CD4-positive, alpha-beta T cell treated with Interleukin-17A for 4 hours (primary cell): ENCODE data around the gene ABCG5.

ENCODE experiments used
- DNase-seq: peaks from one replicate; pipeline ENCODE4 v3.0.0-alpha.2; 2020; ENCODE audit warnings: mixed read lengths

Gene ABCG5

DNA sequence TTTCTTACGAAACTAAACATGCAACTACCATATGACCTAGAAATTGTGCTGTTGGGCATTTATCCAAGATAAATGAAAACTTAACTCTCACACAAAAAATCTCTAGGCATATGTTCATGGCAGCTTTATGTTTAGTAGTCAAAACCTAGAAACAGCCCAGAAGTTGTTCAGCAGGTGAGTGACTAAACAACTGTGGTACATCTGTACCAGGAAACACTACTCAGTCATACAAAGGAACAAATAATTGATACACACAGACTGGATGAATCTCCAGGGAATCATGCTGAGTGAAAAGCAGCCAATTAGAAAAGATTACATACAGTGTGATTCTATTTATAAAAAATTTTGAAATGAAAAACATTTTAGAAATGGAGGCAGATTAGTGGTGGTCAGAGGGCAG is 35.5 kb downstream of the ABCG5 start:
- DNase-seq = no peak

DNA sequence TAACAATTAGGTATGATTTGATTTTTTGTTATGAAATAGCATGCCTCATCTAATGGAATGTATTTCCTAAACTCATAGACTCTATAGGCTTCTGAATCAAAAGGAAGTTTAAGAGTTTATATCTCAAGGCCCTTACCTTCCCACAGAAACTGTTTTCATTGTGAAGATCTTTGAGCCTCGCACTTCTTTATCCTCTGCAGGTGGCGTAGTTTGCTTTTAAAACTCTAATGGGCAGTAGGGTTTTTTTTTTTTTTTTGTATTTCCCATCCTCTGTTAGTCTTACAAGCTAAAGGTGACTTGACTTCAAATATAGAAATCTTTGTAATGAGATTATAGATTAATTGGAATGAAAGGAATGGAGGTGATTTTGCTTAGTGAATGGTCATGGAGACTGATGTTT is 36.5 kb downstream of the ABCG5 start:
- no peak for DNase-seq

DNA sequence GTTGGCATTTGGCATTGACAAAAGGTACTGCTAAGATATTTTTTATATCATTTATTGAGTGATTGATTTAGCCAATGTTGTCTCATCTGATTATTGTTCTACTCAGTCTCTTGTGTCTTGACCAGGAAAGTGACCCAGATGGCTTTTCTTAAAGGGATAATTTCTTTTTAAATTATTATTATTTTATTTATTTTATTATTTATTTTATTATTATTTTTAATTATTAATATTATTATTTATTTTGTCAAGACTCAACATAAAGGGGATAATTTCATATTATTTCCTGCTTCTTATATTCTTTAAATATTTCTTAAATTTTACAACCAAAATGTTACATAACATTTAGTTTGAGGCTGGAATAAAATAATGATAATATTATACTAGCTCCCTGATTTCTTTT is 37.7 kb downstream of the ABCG5 start:
- no peak for DNase-seq

DNA sequence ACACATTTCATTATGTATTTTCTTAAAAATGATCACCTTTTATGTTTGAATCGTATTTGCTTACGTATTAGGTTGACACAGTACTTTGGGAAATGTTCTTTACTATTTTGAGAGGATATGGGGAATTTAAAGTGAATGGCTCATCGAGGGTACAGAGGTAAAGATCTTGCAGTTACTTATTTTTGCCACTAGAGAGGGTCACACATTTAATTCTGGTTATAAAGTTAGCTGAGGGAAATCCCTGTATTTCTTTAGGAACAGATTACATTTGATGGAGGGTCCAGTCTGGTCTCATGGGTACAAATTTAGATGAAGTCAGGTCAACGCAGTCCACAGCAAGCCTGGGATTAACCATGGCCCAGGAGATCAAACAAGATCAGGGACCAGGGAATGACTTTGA is 40.3 kb downstream of the ABCG5 start:
- DNase-seq = no peak

DNA sequence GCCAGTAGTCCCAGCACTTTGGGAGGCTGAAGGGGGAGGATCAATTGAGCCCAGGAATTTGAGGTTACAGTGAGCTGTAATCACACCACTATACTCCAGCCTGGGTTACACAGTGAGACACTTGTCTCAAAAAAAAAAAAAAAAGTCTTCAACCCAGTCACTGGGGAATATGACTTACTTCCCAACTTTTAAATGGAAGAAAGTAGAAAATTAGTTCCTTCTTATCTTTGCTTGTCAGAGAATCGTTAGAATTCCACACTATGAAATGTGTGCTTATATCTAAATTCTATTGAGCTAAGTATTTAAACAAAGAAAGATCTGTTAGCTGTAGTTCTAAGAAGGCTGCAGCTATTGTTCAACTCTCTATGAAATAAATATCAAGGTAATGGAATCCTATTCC is 42.4 kb downstream of the ABCG5 start:
- no peak for DNase-seq

DNA sequence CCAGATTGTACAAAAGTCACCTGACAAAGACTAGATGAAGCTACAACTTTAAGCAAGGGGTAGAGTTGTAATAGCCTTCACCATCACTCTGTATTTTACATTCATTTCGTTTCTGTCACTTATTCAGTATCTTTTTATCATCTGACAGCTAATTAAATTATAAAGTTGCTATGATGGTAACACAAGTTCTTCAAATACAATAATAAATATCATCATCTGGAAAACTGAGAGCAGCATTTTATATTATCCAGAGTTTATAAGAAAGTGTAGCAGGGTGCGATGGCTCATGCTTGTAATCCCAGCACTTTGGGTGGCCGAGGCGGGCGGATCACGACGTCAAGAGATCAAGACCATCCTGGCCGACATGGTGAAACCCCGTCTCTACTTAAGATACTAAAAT is 43.7 kb downstream of the ABCG5 start:
- DNase-seq = no peak

DNA sequence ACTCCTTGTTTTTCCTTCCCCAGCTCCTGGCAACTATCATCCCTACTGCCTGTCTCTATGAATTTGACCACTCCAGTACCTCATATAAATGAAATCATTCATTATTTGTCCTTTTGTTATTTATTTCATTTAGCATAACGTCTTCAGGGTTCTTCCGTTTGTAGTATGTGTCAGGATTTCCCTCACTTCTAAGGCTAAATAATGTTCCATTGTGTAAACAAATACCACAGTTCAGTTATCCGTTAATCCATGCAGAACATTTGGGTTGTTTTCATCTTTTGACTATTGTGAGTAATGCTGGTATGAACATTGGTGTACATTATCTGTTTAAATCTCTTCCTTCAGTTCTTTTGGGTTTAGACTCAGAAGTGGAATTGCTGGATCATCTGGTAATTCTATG is 46.0 kb downstream of the ABCG5 start:
- no peak for DNase-seq

DNA sequence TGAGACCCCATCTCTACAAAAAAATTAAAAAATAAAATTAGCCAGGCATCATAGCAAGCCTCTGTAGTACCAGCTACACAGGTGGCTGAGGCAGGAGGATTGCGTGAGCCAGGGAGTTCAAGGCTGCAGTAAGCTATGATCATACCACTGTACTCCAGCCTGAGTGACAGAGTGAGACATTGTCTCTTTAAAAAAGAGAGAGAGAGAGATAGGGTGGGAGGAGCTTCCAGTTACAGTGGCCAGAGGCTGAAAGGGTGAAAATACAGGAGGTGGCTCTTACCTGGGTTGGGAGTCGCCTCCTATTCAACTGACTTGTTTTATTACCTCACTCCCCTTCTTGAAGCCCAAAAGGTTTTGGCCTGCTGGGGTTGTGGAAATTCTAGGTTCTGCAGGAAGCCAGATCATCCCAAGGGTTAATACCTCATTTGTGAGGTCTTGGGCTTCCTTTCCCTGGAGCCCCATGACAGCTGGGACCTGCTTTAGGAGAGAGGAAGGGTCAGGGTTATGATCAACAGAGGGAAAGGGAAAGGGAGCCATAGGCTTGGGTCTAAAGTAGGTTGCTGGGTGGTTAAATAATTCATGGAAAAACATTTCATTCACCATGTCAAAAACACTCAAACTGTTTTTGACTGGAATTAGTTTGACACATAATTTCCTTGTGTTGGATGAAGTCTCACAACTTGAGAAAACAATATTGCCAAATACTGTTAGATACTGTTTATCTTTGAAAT is 47.4 kb downstream of the ABCG5 start:
- DNase-seq = no peak

DNA sequence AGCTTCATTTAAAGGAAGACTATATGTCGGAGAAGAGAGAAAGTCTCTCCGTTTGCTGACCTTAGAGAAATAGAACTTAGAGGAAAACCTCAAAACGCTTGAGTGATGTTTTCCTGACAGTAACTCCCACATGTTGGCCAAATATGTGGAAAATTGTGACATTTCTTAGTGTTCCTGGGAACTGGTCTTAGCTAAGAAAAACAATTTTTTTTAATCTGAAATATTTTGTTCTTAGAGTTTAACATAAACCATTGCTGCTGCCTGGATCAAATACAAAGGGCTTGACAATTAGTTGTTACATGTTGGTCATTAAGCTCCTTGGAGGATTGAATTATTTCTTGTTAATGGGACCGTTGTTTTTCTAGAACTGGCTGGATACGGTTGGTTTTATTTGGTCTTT is 48.5 kb downstream of the ABCG5 start:
- DNase-seq = no peak

DNA sequence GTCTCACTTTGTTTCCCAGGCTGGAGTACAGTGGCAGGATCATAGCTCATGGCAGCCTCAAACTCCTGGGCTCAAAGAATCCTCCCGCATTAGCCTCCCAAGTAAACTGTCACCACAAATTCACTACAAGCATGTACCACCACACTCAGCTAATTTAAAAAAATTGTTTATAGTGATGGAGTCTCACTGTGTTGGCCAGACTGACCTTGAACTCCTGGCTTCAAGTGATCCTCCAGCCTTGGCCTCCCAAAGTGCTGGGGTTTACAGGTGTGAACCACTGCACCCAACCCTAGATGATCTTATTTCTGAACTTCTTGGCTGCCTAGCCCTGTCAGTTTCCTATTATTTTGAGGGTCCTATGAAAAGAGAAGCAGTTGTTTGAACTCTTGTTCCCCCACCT is 50.0 kb downstream of the ABCG5 start:
- DNase-seq = no peak

DNA sequence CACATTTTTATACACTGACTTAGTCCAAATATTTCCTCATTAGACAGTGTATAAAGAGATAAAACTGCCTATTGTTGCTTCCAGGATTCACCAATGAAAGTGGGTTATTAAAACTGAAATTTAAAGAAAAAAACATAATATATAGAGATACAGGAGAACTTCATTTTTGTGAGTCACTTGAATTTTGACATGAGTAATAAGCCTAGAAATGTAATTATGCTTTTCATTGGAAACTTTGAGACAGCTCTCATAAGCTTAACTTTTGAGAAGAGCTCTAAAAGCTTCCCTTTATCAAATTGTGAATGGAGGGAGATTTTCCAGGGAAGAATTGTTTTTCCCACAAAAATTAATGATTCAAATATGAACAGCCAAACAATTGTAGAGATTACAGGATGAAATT is 50.7 kb downstream of the ABCG5 start:
- DNase-seq = no peak

DNA sequence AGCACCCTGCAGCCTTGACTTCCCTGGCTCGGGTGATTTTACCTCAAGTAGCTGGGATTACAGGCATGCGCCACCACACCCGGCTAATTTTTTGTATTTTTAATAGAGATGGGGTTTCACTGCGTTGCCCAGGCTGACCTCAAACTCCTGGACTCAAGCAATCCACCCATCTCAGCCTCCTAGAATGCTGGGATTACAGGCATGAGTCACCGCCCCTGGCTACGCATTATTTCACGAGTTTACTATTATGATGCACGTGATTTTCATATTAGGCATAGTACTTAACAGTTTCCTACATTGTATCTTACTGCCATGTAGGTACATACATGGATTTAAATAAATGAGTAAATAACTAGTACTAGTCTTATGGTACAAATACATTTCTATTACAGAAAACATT is 60.4 kb downstream of the ABCG5 start:
- no peak for DNase-seq

DNA sequence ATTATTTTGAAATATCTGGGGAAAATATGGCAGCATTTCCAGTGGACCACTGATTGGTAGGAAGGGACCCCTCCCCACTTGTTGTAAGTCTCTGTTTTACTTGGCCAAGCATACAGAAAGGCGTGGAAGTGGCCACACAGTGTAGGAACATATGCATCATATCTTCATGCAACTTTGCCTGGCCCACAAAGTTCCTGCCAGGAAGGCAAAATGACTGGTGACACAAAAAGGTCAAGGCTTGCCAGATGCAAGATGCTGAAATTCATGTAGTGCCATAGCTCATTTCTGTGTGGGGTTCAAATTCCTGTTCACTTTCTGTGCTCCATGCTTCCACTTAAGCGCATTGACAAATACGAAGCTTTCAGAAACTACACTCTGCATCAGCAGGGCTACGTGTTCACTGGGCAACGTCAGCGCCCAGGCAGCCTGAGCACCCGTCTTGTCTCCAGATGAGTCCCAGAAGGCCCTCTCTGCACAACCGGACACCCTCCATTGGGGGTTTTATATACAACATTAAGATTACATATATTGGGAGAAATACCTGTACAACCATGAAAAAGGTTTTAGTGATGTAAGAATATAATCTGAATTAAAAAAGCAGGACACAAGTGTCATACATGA is 61.2 kb downstream of the ABCG5 start:
- no peak for DNase-seq

DNA sequence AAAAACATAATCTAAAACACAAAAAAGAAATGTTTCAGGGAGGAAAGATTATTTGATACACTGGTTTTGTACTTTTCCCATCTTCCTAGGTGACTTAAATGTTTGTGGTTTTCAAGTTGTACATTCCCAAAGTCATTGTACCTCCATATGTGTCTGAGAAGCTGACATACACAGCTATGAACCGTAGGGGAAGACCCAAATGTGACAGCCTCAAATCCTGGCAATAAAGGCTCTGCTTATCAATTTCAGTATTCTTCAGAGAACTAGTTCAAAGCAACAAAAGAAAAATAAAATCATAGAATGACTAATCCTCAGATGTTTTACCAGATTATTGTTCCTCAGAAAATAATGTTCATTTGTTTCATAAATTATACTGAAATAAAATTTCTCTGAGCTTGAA is 62.3 kb downstream of the ABCG5 start:
- no peak for DNase-seq

DNA sequence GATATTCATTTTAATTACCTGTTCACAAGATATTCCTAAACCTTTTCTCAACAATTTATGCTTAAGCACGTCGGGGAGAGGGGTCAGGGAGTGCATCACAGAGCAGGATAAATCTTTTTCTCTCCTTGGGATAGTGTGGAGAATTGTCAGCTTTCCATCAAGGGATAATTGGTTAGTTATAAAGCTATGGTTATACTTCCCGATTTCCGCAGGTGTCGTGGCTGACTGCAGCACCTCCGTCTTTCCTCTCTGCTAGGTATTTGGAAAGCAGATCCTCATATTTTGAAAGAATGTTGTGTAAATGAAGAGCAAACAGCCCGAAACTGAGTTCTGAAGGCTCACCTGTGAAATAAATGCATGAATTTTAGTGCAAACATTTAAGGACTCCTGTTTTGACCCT is 64.0 kb downstream of the ABCG5 start:
- DNase-seq = no peak

DNA sequence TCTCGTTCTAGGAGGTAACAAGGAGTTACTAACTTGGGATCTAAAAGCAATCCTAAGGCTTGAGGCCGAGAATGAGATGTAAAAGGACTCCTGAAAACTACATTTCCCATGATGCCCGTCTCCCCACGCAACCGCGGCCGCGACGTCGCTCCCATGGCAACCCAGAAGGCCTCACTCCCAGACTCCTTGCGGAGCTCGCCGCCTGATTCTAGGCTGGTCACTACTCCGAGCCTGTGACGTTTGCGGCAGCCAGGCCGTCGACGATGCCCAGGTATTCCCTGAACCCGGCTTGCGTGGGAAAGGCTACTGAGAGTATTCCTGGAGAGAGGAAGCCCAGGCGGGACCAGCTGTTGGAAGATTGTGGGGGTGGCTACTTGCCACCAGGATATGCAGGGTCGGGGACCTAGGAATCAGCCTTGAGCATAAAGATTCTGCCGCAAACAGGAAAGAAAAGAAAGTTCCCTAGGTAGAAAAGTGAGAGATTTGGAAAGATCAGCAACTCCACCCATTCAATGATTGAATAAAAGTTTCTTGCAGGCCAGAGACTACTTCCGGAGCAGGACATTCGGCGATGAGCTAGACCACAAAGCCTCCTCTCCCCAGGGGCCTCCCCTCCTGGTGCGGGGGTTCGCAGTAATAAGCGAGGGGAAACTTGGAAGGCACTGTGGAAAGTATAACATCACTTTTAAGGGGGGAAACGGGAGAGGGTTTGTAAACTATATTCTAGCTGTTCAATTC is 64.6 kb downstream of the ABCG5 start, which contains the start of gene DYNC2LI1:
Gene DYNC2LI1 (plus strand): TSS at position 164 of the 738 bp plus-strand sequence. CDS start 100 bp downstream, at position 264.
- DNase-seq = peak; percentile 80

DNA sequence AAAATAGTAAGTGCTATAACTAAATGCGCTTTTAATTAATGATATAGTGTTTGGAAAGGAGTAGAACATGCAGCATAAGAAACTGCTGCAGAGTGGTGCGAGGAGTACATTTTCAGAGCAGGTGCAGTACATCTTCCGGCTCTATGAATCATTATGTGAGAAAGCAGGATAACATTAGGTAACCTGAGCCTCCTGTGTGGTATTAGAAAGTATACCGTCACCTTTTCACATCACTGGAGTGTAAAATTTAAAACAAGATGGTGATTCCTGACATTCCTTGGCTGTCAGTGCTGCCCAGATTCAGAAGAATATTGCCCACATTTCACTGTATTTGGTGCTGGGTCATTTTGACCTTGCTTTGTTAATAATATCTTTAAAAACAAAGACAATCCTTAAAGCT is 72.6 kb downstream of the ABCG5 start:
- DNase-seq = no peak

DNA sequence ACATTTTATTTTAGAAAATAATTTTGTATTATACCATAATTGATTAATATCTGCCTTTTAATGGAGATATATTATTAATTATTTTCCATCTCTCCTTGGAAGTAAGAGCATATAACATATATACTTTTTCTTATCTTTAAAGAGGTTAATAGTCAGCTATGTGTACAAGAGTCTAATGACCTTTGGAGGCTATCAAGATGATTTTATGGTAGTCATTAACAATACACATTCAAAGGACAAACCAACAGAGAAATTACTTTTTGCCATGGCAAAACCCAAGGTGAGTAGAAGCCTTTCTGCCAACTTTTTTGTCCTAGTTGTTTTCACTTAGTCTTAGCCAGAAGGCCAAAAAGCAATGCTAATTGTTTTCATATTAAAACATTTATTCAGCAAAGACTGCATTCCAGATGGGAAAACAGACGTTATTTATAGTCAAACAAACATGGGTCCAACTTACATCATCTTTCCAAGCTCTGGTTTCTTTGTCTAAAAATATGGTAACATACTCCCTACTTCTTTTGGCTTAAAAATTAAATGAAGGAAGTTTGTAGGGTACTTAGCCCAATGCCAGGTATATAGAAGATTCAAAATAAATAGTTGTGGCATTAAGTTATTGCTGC is 74.4 kb downstream of the ABCG5 start:
- DNase-seq = no peak

DNA sequence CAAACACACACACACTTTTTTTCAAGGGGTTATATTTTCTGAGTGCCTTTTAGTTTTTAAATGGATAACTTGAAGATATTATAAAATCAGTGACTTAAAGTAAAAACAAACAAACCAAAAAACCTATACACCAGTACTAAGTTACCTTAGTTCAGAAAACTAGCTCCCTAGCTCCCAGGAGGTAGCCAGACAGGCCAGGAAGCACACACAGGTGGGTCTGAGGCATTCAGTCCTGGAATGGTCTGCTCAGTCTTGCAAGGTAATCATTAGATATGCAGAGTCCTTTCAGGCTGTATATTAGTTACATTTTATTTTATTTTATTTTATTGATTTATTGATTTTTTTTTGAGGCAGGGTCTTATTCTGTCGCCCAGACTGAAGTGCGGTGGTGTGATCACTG is 75.5 kb downstream of the ABCG5 start:
- DNase-seq = no peak
